GM19193 (cell line): ENCODE results near the gene C1orf35.

Experiments used
- POLR2A ChIP-seq: IDR thresholded peaks from 4 replicates; pipeline ENCODE4 v1.6.1; 2011; ENCODE audit not compliant: insufficient read depth, insufficient read length; ENCODE audit errors: extremely low read depth

The C1orf35 gene

GRCh38 chr1:228102791-228103620 is at the start of gene C1orf35:
Gene C1orf35 (minus strand): TSS chr1:228103325. CDS start chr1:228103227, 98 bp downstream.
- TF ChIP-seq POLR2A: peak; percentile 68

- TF ChIP-seq POLR2A: no peak
Observed at GRCh38 chr1:228152918-228153258, 49.8 kb upstream of the C1orf35 start.

GRCh38 chr1:228152097-228152917 is 49.2 kb upstream of the C1orf35 start:
- no peak for TF ChIP-seq POLR2A

GRCh38 chr1:228151180-228151925 is 48.2 kb upstream of the C1orf35 start:
- TF ChIP-seq POLR2A: no peak

- no peak for TF ChIP-seq POLR2A
Observed at GRCh38 chr1:228150461-228151179, 47.5 kb upstream of the C1orf35 start.

- no peak for TF ChIP-seq POLR2A
Observed at GRCh38 chr1:228150120-228150460, 47.0 kb upstream of the C1orf35 start.

- TF ChIP-seq POLR2A: no peak
Observed at GRCh38 chr1:228149406-228150119, 46.4 kb upstream of the C1orf35 start, which contains the start of gene GJC2. Gene GJC2 (plus strand): TSS chr1:228149930. CDS start chr1:228157759, 7,829 bp downstream.

- TF ChIP-seq POLR2A: no peak
Observed at GRCh38 chr1:228148935-228149405, 45.8 kb upstream of the C1orf35 start.

GRCh38 chr1:228148196-228148861 is 45.2 kb upstream of the C1orf35 start:
- TF ChIP-seq POLR2A: no peak

- no peak for TF ChIP-seq POLR2A
Observed at GRCh38 chr1:228147768-228148167, 44.6 kb upstream of the C1orf35 start.

GRCh38 chr1:228147151-228147693 is 44.1 kb upstream of the C1orf35 start:
- TF ChIP-seq POLR2A: no peak

GRCh38 chr1:228146417-228147150 is 43.5 kb upstream of the C1orf35 start:
- no peak for TF ChIP-seq POLR2A
